SK-N-MC (cell line): ENCODE measurements around the gene MBTPS1.

Experiments used
- EZH2 ChIP-seq: fragments of 200-600 bp; sonication (generic); IDR thresholded peaks from one replicate; pipeline ENCODE4 v1.6.1; 2017; ENCODE audit warnings: antibody characterized with exemption
- POLR2AphosphoS5 ChIP-seq: IDR thresholded peaks from 2 replicates; pipeline ENCODE4 v1.6.1; 2012; ENCODE audit warnings: mild to moderate bottlenecking, low read depth, low read length, borderline replicate concordance

DNA sequence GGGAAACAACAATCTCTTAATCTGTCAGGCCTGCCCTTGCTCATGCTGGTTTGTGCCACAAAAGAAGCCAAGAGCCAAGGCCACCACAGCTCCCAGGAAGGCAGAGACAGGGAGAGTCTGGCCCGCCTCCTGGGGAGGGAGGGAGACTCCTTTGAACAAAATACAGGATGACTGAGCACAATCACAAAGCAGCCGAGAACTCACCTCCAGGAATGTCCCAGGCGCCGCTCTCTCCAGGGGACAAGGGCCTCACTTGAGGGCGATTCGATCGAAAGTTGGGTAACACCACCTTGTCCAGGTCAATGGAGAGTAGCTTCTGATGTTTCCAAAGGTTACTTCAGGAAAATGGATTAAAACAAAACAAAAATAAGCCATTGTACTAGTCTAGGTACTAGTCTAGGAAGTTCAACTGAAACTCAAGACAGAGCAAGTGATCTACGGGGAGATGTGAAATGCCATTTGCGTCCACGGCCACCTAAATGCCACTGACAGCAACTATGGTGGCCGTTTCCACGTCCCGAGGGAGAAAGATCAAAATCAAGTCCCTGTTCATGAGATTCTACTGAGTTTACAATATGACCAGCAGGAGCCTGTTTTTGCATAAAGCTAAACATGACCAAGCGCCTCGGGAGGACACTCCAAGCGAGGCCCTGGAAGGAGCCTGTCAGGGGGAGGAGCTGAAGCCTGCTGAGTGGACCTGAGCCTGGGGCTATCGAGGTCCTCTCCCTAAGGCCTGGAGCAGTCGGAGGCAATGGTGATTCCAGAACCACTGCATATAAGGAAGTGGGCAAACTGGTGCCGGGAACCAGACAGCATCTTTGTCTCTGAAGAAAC is 60.7 kb downstream of the MBTPS1 start:
- TF ChIP-seq EZH2, result no peak
- TF ChIP-seq POLR2AphosphoS5, result no peak
